ENCODE results near the gene SLC39A11. TPM values are rescaled to one million over a fixed set of nuclear protein-coding genes. Genes with fewer than 3 reads are reported as not detected.

SLC39A11 gene
- total RNA-seq, 1 donor from 2014 or later: 16.3 TPM

DNA sequence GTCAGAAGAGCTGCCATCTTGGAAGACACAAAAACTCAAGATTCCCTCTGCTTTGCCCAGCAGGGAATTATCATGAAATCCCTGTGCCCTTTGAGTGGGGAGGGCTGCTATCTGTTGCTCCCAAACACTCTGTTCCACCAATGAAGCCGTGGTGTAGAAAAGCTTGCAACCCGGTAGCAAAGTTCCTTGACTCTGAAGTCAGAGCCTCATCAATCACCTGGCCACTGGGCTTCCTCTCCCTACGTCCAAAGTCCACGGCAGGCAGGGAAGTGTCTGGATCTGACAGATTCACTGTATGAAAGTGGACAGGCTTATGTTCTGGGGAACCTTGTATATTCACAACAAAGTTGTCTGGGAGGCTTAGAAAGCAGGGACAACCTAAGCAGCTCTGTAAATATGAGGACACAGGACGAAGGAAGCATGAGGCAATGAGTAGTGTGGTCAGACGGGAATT is 343.3 kb downstream of the SLC39A11 start:
- Mint-ChIP-seq H3K27ac (ENCODE audit: unreplicated experiment) (no peak overlapping the region), H3K4me1 (ENCODE audit: low read depth, unreplicated experiment) (no peaks in the 10 kb centered on the region), H3K27me3 (ENCODE audit: unreplicated experiment) (no peaks in the 10 kb centered on the region), H3K4me3 (ENCODE audit: unreplicated experiment) (no peak overlapping the region), H3K9me3 (ENCODE audit: unreplicated experiment) (peaks cover 6% of the 10 kb centered on the region), H3K36me3 (ENCODE audit: unreplicated experiment) (peaks cover 5% of the 10 kb centered on the region)
- TF ChIP-seq CTCF (IDR thresholded peaks at IDR 0.05; ENCODE audit: partially characterized antibody, unreplicated experiment): no peak
- DNase-seq: no peak

DNA sequence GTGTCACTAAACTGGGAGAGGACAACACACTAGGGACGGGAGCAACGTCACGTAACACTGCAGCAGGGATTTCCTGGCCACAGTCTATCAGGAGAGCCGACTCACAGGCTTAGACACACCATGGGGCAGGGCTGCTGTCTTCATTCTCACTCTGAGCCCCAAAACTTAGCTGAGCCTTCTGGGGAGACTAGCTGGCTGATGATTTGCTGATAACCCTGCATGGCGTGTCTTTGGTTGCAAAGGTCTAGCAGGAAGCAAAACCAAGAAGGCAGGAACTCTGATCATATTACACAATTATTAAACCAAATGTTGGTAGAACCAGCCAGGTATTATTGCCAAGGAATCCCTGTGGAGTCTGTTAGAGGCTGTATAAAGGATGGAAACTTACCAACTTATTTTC is 345.0 kb downstream of the SLC39A11 start:
- peaks cover 5% of the 10 kb centered on the region for H3K36me3 Mint-ChIP-seq (ENCODE audit: unreplicated experiment)
- H3K9me3 Mint-ChIP-seq (ENCODE audit: unreplicated experiment): peaks cover 8% of the 10 kb centered on the region
- H3K4me1 Mint-ChIP-seq (ENCODE audit: low read depth, unreplicated experiment): peaks cover 10% of the 10 kb centered on the region
- TF ChIP-seq CTCF (IDR thresholded peaks at IDR 0.05; ENCODE audit: partially characterized antibody, unreplicated experiment): no peak
- no peak overlapping the region for H3K27ac Mint-ChIP-seq (ENCODE audit: unreplicated experiment)
- no peaks in the 10 kb centered on the region for H3K27me3 Mint-ChIP-seq (ENCODE audit: unreplicated experiment)
- DNase-seq: no peak
- no peak overlapping the region for H3K4me3 Mint-ChIP-seq (ENCODE audit: unreplicated experiment)

DNA sequence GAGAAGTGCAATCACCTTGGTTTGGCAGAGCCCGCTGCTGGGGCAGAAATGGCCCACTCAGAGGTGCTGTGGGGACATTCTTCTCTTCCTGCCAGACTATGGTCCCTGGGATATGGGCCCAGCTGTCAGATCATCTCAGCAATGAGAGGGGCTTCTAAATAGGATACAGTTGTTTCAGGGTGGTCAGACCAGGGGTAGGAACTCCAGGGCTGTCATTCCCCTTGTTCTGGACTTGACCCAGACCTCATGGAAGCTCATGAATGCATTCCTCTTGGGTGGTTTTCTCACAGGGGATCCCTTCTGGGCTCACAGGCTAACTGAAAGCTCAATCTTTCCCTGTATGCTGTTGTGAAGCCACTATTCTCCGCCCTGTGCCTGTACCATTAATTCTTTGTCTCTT is 347.2 kb downstream of the SLC39A11 start:
- DNase-seq: no peak
- Mint-ChIP-seq H3K27ac (ENCODE audit: unreplicated experiment) (no peak overlapping the region), H3K36me3 (ENCODE audit: unreplicated experiment) (peaks cover 5% of the 10 kb centered on the region), H3K4me1 (ENCODE audit: low read depth, unreplicated experiment) (peaks cover 12% of the 10 kb centered on the region), H3K4me3 (ENCODE audit: unreplicated experiment) (no peak overlapping the region), H3K27me3 (ENCODE audit: unreplicated experiment) (no peaks in the 10 kb centered on the region), H3K9me3 (ENCODE audit: unreplicated experiment) (peaks cover 8% of the 10 kb centered on the region)
- no peak for TF ChIP-seq CTCF (IDR thresholded peaks at IDR 0.05; ENCODE audit: partially characterized antibody, unreplicated experiment)

DNA sequence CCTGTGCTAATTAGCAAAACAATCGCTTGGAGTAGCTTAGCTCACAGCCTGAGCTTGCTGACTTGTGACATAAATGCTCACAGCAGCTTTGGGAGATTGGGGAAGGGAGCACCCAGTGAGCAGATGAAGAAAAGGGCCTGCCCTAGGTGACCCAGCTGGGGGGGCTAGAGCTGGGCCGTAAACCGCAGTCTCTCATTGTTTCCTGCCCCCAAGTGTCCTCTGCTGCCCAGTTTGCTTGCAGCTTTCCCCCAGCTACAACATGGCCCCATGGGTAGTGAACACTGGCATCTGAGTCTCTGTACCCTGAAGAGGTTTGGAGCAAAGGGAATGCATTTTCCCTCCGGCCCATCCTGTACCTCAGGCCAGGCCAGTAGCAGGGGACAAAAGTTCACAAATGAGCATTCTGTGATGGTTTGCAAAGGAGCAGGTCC is 349.4 kb downstream of the SLC39A11 start:
- DNase-seq: no peak
- TF ChIP-seq CTCF (IDR thresholded peaks at IDR 0.05; ENCODE audit: partially characterized antibody, unreplicated experiment): no peak
- peaks cover 3% of the 10 kb centered on the region for H3K27me3 Mint-ChIP-seq (ENCODE audit: unreplicated experiment)
- H3K36me3 Mint-ChIP-seq (ENCODE audit: unreplicated experiment): peaks cover 5% of the 10 kb centered on the region
- peaks cover 12% of the 10 kb centered on the region for H3K4me1 Mint-ChIP-seq (ENCODE audit: low read depth, unreplicated experiment)
- no peak overlapping the region for H3K4me3 Mint-ChIP-seq (ENCODE audit: unreplicated experiment)
- no peak overlapping the region for H3K27ac Mint-ChIP-seq (ENCODE audit: unreplicated experiment)
- peaks cover 9% of the 10 kb centered on the region for H3K9me3 Mint-ChIP-seq (ENCODE audit: unreplicated experiment)

DNA sequence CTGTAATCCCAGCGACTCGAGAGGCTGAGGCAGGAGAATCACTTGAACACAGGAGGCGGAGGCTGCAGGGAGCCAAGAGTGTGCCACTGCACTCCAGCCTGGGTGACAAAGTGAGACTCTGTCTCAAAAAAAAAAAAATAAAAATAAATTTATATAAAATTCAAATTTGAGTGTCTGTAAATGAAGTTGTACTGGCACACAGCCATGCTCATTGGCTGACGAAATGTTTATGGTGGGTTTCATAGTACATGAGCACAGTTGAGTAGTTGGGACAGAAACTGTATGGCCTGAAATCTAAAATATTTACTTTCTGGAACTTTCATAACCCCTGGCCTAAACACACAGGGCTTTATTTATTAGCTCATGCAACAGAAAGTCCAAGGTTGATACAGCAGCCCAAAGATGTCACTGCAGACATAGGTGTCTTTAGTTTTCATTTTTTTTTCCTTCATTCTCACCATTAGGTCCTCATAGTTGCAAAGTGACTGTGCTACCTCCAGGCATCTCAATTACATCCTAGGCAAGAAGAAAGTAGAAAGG is 355.3 kb downstream of the SLC39A11 start:
- Mint-ChIP-seq H3K9me3 (ENCODE audit: unreplicated experiment) (peaks cover 4% of the 10 kb centered on the region), H3K4me1 (ENCODE audit: low read depth, unreplicated experiment) (peaks cover 19% of the 10 kb centered on the region), H3K4me3 (ENCODE audit: unreplicated experiment) (no peak overlapping the region), H3K27me3 (ENCODE audit: unreplicated experiment) (peaks cover 3% of the 10 kb centered on the region), H3K27ac (ENCODE audit: unreplicated experiment) (no peak overlapping the region), H3K36me3 (ENCODE audit: unreplicated experiment) (no peaks in the 10 kb centered on the region)
- DNase-seq: no peak
- no peak for TF ChIP-seq CTCF (IDR thresholded peaks at IDR 0.05; ENCODE audit: partially characterized antibody, unreplicated experiment)
